ELR (cell line): ENCODE data around the gene FAM120B.

Experiments
- DNase-seq: peaks from one replicate; pipeline ENCODE4 v3.0.0-alpha.2; 2015; ENCODE audit warnings: low read depth

Gene FAM120B

DNA sequence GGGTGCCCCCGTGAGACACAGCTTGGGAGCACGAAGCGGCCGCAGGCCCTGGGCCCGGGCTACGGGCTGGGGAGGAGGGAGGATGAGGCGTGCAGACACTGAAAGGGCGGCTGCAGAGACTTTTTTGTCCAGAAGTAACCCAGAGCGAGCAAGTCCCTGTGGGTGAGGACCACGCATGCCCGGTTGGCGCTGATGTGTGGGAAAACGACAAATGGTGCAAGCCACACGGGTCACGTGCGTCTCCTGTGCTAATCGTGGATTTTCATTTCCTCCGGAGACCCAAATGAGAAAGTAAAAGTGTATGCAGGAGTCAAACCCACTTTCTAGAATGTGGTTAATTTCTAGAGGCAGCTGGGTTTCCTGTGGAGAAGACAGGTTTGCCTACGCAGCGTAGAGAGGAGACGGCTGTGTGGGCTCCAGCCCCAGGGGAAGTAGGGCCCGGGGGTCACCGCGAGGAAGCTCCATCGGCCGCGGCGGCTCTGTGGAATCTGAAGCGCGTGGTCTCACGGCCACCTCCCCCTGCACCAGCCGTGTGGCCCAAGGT is 34.7 kb upstream of the FAM120B start:
- DNase-seq, result no peak

DNA sequence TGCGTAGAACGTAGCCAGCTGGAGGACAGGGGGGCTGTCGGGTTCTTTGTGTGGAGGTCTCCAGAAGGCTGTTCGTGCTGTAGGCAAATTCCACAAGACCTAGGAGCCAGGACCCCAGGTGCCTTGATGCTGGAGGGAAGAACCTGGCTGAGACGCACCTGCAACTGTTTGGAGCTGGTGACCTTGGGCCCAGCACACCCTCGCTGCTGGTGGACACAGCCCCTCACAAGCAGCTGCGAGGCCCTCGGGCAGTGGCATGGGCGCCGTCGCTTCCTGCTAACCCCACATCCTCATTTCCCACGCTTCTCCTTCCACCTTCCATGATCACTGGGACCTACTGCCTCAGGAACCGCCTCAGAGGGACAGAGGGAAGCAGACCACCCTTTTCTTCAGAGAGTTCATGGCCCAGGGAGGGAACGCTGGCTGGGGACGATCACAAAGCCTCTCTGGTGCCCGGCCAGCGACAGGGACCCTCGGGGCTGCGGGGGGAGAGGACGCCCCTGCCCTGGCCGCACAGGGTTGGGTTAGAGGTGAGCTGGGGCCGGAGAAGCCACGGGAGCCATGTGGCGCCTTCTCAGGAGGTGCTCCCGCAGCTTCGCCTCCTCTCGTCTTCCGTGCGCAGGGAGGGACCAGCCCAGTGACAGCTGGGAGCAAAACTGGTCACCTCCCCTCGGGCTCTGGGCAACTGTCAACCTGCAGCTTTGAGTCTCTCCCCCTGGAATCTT is 34.1 kb upstream of the FAM120B start:
- DNase-seq, result no peak

DNA sequence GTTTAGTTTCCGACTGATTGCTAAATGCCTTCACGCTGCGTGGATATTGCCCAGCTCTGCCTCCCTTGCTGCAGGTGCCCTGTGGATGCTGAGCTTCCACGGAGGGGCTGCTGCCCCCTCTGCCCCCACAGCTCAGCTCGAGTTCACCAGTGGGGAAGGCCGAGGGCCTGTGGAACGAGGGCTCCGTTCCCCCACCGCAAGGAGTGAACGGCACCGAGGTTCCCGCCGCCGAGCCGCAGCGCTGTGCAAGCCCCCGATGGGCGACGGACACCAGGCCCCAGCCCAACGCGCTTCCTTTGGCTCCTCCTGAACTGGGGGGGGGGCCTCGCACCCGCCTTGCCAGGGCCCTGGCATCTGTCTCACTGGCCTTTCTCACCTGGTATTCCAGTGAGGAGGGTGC is 33.4 kb upstream of the FAM120B start:
- no peak for DNase-seq

DNA sequence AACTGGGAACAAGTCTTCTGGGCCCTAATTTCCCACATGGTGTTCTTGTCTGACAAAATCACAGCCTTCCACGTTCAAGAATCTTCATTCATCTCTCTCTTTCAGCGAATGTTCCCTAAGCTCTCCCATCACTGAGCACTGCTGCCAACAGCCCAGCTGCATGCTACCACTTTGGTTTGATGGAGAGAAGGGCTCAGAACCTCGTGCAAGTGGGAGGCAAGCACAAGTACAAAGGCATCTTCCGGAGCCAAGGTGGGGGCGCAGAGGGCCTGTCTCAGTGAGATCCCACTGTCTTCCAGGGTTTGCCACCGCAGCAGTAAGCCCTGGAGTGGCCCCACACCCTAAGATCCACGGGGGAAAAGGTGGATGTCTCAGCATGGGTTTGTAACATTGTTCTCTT is 32.9 kb upstream of the FAM120B start:
- no peak for DNase-seq

DNA sequence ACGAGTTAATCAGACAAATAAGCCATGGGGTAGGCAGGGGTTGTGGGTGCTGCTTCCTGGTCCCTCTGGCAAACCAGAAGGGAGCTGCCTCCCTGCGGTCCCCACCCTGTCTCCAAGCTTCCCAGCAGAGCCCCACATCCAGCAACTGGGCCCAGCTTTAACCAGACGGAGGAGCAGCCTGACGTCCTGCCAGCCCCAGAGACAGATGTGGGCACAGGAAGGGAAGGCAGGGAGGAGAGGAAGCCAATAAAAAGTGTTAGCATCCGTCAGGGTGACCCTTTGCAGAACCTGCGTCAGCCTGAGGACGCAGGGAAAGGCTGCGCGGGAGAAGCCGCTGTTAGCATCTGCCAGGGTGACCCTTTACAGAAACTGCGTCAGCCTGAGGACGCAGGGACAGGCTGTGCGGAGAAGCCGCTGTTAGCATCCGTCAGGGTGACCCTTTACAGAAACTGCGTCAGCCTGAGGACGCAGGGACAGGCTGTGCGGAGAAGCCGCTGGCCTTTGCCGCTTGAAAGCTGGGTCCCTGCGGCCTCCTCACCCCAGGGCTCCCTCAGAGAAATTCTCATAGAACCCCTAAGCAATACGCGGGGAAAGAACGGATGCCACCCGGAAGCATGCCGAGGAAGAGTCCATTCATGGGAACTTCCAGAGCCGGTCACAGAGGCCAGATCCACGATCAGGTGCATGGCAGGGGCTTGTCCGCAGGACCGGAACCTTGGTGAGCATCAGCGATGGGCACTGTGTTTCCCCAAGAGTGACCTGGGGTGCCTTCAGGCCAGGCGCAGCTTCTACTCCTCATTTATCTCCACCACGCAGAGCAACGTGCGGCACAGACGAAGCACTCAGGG is 31.6 kb upstream of the FAM120B start:
- DNase-seq, result no peak

DNA sequence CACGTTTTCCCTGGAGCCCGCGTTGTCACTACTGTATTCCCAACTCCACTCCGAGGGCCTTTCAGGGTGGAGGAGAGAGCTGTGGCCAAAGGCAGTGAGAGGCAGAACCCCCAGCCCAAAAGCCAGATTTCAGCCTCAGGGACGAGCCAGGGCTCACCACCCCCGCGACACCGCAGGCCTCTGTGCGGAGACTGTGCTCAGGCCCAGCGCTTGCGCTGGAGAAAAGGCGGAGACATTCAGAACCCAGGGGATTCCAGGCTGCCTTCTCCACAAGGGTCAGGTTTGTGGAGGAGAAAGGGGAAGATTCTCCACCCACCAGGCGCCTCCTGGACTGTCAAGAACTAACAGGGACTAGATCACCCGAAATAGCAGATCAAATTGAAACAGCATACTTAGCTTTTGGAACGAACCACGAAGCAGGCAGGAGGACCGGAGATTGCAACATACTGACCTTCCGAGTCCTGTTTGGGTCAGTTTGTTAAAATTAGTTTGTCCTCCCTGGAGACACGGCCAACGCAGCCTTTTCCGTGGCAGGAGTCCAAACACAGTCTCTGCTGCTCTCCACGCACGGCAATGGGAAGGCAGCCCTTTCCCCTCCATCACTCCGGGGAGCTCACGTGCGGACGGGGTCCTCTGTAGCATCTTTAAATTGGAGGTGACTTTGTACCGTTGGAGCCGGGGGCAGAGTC is 30.0 kb upstream of the FAM120B start:
- DNase-seq, result no peak

DNA sequence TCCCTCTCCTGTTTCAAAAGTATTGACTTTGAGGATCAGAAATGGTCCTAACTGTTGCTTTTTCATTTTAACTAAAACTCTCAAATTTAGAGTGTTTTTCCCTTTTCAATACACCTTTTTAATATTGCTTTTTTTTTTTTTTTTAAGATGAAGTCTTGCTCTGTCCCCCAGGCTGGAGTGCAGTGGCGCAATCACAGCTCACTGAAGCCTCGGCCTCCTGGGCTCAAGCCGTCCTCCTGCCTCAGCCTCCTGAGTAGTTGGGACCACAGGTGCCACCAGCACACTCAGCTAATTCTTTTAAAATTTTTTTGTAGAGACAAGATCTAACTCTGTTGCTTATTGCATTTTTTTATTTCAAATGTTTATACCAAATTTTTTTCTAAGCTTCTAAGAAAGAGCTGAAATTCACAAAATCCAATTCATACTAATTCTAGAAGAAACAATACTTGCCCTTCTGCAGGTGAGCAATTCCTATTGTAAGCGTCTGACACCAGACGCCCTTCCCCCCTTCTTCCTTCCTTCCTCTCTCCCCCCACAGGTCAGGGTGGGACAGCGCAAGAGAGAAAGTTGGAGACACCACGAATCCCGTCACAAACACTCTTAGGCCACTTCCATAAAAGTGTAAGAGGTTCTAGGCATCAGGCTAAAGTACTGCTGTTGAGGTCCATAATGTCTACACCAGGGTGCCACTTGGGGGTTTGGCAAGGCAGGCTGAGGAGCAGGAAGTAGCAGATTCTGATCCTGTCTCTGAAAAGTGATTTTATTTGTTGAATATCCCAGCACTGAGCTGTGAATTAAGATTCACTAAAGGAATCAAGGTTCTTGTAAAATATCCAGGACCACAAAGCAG is 28.4 kb upstream of the FAM120B start:
- no peak for DNase-seq

DNA sequence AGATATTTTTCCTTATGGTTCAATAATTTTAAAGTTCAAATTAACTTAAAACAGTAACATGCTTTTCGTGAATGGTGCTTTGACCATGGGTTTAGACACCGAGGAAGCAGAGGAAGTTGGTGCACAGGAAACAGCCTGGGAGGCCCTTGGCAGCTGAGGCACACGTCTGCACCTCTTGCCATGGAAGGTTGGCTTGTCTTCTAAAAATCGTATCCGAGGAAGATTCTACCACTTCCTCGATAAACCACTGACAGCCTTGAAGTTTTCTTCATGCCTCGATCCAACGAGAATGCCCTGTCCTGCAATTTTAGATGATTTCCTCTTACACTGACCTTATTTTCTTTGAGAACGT is 27.8 kb upstream of the FAM120B start:
- DNase-seq, result no peak

DNA sequence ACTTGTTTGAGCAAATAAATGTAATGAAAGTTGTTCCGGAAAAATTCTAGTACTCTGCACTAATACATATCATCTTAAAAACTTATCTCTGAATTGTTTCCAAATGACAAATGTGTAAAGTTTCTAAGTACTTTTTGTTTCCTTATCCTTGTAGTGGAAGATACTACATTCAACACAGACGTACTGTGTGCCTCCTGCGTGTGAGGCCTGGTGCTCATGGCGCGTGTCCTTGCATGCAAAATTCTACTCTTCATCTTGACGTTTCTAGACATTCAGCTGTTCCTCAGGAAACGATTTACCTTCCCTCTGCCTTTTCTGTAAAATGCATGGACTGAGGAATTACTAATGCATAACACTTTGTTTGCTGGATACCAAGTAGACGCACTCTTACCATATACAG is 27.1 kb upstream of the FAM120B start:
- no peak for DNase-seq

DNA sequence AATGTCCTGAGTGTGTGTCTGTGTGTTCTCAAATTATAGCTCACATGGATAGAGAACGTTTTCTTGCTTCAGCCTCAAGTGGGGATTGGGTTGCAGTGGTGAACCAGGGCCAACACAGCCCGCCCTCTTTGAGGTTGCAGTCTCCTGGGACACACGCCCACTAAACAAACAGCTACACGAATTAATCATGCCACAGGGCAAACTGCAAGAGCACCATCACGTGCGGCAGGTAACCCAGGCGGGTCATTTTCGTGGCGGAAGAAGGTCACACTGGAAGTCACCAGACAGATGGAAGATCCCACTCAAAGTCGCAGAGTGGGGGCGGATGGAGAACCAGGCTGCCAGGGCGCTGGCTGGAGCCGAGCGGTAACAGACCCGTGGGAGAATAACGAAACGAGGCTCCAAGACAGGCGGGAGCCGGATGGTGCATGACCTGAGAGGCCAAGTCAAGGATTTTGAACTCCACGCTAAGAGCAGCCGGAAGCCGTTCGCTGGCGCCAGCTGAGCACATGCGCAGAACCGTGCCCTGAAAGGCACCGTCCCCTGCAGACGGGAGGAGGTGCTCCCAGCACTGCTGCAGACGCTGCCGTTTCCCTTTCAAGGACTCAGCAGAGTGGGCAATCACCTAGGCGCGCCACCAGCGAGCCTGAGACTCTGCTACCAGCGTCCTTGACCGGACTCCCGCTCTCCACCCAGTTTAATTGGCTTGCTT is 26.4 kb upstream of the FAM120B start:
- peak; percentile 26 for DNase-seq

DNA sequence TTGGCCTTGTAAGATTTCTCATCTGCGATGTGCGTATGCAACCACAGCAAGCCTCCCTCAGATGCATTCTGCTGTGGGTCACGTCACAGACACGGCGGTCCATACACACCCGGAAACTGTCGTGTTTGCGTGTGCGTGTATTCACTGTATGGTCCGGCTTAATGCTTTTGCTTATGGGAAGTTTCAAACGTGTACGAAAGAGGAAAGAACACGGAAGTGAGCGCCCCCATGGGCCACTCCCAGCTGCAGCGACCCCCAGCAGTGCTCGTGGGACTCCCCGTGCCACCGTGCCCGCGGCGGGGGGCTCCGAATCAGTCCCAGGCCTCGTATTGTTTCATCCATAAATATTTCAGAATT is 25.9 kb upstream of the FAM120B start:
- no peak for DNase-seq

DNA sequence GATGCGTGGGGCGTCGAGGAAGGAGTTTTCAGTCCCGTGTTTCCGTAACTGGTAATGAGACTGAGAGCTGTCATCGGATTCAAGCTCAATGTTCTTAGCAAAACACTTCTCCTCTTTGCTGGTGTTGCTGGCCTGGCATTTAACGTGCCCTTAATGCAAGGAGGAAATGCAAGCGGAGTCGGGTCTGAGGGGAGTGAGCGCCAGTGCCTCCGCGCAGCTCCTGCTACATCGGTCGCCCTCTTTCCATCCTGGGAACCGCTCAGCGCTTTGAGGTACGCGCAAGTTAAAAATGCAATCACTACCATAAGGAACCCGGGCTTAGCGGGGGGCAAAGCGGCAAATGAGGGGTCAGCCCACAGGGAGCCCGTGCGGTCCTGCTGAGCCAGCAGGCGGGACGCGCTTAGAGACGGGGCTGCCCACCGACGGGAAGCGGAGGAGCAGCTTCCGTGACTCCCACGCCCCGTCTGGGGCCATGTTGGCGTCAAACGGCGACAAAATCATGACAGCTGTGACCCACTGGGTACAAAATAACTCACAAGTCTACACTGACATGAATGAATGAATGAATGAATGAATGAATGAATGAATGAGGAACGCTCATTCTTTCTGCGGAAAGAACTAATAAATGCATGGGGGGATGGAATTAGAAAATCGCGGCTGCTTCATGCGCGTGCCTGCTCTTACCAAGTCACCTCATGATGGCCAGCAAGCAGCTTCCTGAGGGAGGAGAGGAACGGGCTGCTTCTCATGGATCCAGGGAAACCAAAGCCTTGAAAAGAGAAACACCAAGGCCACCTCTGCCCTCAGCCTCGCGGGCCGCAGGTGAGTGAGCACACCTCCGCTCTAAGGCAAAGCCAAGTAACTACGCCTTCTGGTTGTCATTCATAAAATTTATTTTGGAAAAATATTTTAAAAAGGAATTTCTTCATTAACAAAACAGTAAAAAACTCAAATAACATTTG is 24.9 kb upstream of the FAM120B start:
- DNase-seq, result no peak

DNA sequence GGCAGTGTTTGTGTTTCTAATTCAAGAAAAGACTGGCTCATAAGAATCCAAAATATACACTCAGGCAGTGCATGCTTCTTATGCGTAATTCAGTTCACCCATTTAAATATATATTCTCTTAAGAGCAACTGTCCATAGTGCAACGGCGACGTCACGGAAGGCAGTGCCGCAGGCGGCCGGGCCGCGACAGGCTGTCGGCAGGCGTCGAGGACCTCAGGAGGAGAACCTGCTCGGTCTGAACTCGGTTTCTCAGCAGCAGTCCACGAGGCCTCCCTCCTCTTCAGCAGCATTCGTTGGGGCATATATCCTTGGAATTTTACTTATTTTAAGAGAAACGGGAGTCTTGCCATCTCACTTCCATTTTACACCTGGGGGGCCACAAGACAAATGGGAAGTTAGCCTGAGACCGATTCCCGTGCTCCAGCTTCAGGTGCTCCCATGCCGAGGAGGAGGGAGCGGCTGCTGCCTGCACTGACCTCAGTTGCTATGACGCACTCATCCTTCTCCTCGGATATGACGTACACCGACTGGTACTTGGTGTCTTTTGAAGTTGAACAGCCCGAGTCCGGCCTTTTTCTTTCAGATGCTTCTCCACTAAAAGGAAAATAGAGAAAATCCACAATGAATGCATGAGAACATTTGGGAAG is 23.9 kb upstream of the FAM120B start:
- no peak for DNase-seq

DNA sequence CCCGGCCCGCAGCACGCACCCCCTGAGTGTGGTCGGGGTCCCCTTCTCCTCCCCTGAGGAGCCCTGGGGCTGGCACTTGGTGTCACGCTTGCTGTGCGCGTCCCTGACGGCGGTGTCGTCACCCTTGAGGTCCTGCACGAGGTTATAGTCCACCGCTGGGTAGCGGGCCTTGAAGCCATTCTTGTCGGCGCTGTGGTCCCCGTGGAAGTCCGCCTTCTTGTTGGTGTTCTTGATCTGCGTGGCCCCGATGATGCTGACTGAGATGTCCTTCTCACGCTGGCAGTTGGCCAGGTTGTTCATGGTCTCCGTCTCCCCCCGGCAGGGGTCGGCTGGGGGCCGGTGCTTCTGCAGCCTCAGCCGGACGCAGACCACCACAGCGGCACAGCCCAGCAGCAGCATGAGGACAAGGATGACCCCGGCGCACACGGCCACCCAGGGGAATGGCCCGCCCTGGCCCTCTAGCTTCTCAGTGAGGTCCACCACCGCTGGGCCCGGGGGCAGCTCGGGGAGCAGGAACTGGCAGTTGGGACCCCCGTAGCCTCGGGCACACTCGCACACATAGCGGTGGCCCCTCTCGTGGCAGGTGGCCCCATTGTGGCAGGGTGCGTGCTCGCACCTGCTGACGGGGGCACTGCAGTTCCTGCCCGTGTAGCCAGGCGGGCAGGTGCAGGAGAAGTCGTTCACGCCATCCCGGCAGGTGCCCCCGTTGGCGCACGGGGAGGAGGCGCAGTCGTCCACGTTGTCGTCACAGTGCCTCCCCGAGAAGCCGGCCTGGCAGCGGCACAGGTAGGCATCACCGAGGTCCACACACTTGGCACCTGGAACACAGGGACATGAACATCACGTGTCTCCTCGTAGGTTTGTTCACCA is 23.1 kb upstream of the FAM120B start:
- no peak for DNase-seq

DNA sequence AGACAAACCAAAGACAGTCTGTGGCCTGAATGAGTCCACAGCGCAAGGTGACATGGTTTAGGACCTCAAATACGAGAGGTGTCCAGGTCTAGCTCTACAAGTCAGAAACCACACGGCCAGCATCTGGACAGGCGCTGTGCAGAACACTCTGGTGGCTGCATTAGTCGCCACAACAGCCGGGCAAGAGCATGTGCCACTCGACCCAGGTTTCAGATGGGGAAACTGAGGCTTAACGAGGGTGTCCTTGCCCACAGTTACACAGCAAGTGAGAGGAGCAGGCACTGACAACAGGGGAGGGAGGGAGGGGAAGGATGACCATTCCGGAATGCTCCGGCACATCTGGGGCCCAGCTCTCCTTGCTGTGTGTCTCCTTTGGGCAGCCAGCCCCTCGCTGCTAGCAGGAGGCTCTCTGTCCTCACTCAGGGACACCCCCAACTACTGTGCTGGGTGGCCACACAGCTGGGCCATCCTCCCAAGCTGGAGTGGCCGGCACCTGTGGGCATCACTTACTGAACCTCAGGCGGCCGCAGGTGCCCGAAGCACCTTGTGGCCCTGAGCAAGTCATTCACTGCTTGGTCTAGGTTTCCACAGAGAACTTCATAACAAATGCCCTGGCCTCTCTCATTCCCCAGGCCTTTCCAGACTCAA is 22.3 kb upstream of the FAM120B start:
- DNase-seq, result no peak

DNA sequence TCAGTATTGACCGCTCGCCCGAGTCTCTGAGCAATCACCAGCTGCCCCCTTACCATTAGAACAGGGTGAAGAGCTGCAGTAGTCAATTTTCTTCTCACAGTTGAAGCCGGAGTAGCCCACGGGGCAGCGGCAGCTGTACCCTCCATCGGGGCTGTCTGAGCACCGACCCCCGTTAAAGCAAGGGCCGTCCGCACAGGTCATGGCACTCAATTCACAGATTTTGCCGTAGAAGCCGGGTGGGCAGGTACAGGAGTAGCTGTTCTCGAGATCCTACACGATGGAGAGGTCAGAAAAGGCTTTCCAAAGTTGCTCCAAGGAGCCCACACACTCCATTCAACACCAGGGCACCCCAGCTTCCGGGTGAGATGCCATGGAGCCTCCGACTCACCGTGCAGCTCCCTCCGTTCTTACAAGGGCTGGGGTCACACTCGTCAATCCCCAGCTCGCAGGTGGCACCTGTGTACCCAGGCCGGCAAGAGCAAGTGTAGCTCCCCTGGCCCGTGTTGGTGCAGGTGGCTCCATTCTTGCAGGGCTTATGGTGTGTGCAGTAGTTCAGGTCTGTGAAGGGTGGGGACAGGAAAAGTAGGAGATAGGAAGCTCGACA is 21.6 kb upstream of the FAM120B start:
- no peak for DNase-seq

DNA sequence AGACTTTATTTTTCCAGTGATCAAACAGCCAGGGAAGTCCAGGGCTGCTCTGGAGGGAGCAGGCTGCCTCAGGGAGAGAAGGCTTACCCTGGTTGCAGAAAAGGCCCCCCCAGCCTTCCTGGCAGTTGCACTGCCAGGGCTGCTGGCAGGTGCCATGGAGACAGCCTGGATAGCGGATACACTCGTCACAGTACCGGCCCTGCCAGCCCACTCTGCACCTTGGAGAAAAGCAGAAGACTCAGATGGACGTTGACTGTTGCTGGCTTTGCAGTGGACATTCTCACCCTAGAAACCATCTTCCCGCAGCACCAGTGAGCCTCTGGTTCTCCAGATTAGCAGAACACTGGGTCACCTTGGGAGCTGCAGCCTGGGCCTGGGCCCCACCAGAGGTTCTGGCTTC is 21.1 kb upstream of the FAM120B start:
- no peak for DNase-seq
